CD4-positive, alpha-beta T cell treated with Interleukin-17A for 4 hours (primary cell): ENCODE measurements around the gene PCNX3.
A peak's percentile ranks its signal among the peaks of the same experiment; 100 is the strongest.
"Not testable (repeated sequence)": the region's sequence is repeated elsewhere in the genome, so short reads cannot be mapped to it uniquely, and the experiment has no call there.

ENCODE experiments used
- DNase-seq: peaks from one replicate; pipeline ENCODE4 v3.0.0-alpha.2; 2020; ENCODE audit warnings: mixed read lengths

Gene PCNX3

DNA sequence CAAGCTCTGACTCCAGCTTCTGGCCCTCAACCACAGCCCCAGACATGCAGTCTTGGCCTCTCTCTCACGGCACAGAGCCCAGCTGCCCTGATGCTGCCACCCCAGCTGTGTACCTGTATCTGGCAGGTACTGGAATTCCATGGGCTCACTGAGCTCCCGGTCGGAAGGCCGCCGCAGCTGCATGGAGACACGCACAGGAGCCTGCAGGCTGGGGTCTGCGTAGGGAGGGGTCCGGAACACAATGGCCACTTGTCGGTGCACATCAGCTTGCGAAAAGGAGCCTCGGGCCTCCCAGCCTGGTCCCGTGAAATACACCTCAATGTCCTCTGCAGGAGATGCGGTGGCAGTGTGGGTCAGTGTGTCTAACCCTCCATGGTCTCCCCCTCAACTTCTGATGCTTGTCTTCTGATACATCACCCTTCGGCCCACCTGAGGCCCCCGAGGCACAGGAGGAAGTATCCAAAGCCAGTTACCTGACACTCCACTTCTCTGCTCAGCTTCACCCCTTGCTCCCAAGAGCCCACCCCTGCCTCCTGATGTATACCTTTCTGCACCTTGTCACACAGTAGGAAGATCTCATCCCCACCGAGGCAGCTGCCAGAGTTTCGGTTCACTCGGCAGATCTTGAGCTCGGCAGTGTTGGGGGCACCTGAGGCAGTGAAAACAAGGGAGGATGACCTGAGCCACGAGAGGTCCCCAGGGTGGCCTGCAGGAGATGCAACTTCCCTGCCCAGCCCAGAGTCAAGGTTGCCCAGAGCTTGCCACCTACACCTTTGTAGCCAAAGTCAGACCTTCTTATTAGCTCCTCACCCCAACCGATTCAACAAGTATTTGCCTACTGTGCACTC, 42.8 kb downstream of the PCNX3 start:
- no peak for DNase-seq

DNA sequence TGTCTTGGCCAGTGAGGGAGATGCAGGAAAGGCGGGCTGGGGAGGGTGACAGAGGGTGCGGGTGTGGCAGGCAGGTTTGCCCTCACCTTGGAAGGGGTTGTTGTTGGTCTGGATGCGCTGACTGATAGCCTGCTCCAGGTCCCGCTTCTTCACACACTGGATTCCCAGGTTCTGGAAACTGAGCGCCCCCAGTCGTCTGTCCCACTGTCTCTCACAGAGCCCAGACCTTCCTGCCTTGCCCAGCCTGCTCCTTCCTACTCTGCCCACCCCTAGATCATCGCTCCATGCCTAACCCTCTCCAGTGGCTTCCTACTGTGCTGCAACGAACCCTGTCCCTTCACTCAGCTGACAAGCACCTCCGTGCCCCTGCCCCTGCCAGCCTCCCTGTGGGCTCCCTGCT, 44.5 kb downstream of the PCNX3 start:
- DNase-seq, result no peak

DNA sequence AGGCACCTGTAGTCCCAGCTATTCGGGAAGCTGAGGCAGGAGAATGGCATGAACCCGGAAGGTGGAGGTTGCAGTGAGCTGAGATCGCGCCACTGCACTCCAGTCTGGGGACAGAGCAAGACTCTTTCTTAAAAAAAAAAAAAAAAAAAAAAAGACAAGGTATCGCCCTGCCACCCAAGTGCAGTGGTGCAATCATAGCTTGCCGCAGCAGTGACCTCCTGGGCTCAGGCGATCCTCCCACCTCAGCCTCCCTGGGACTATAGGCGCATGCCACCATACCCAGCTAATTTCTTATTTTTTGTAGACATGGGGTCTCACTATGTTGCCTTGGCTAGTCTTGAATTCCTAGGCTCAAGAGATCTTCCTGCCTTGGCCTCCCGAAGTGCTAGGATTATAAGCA, 45.3 kb downstream of the PCNX3 start:
- not testable (repeated sequence) for DNase-seq

DNA sequence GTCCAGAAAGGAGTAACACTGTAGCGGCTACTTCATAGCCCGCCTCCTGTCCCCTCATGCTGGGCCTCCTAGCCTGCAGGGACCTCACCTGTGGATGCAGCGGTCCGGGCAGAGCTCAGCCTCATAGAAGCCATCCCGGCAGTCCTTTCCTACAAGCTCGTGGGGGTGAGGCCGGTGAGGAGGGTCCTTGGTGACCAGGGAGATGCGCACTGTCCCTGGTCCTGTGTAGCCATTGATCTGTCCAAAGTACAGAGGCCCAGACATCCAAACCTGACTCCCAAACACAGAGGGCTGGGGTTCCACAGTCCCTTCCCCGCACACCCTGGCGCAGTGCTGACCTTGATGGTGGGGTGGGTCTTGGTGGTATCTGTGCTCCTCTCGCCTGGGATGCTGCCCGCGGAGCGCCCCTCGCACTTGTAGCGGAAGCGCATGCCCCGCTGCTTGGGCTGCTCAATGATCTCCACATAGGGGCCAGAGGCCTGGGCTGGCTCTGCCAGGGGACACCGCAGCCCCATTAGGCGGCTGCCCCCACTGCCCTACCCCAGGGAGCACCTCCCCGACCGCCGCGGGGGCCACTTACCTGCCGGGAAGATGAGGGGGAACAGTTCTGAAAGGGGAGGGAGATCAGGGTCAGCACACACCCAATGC, 46.1 kb downstream of the PCNX3 start:
- no peak for DNase-seq

DNA sequence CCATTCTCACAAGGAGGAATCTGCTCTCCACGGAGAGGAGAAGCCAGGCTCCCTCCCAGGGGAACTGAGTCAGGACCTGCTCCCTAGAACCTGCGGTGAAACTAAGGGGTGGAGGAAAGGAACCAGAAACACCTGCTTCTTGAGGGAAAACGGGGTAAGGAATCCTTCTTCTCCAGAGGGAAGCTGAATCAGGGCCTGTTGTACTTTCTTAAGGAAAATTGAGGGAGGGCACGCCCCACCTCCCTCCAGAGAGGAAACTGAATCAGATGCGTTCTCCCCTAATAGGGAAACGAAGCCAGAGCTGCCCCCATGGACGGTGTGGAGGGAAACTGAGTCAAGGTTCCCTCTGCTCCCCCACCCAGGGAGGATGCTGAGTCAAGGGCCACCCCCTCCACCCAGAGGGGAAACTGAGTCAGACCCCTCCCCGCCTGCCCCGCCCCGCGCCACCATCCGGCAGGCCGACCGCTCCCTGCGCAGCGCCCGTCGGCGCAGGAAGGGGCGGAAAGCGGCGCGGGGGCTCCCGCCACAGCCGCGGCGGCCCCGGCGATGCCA, 46.7 kb downstream of the PCNX3 start:
- DNase-seq, result no peak

DNA sequence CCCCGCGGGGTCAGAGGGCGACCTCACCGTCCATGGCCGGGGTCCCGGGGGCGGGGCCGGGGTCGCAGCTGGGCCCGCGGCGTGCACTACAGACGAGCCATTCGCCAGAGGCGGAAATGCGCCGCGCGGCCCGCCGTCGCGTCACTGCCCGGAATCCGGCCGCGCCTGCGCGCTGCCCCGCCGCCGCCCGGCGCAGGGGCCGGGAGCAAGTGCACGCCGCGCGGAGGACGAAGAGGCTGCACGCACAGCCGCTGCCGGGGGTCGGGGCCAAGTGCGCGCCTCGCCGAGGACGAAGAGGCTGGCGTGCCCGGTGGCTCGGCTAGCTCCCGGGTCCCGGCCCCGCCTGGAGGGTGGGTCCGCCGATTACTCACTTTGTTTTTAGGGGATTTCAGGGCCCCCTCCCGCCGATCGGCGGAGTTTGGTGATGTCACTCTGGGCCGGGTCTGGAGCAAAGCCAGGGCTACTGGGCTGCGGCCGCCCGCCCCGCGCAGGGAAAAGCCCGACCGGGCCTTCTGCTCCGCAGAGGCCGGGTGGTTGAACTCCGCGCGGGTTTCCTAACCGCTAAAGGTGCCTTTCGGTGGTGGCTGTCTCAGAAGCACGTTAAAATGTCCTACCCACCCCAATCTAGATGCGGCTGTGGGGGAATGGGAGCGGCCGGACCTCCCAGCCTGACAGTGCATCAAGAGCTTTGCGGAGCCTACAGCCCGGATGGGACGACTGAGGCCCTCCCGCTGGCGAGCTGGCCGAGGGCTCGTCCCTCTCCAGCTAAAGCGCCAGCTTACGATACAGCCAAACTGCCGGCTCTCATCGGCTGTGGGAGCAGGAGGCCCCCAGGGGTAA, 47.4 kb downstream of the PCNX3 start, which contains the start of gene RELA:
RELA (minus strand) TSS at position 118 of the 840 bp plus-strand sequence; CDS start at position 34, 84 bp downstream.
- DNase-seq, result peak; percentile 91

DNA sequence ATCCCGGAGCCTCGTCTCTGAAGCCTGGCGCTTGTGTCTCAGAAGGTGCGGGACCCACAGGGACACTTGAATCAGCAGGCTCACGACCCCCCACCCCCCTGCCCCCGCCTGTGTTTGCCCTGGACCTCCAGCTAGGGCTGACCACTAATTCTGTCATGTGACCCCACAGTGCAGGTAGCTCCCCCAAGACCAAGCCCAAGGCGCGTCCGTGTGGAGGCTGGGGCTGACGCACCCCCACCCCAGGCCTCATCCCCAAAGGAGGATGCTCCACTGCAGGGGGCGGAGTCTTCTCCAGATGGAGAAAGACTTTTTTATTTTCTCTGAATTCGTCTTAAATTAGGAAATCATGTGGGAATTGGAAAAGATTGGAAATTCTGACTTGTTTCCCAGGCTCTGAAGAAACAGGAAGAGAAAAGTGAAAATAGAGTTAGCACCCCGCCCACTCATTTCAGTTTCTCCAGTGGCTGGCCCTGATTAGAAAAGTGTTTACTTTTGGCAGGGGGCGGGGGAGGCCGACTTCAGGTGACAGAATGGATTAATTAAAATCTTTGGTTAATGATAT, 48.1 kb downstream of the PCNX3 start:
- peak; percentile 64 for DNase-seq

DNA sequence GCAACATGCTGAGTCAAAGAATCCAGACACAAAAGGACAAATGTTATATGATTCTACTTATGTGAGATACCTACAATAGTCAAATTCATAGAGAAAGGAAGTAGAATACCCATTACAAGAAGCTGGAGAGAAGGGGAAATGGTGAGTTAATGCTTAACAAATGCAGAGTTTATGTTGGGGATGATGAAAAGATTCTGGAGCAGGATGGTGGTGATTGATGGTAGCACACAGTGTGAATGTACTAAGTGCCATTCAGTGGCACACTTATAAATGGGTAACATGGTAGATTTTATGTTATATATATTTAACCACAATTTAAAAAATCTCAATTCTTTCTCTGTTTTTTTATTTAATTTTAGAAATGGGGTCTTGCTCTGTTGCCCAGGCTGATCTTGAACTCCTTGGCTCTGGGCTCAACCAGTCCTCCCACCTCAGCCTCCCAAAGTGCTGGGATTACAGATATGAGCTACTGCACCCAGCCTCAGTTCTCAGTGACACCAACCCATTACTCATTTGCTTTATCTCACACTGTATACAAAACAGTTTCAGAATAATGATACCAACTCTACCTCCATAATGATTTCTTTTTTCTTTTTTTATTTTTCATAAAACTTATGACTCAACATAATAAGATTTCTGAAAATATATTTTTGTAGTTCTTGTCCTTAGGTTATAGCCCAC, 56.7 kb downstream of the PCNX3 start:
- DNase-seq, result no peak

DNA sequence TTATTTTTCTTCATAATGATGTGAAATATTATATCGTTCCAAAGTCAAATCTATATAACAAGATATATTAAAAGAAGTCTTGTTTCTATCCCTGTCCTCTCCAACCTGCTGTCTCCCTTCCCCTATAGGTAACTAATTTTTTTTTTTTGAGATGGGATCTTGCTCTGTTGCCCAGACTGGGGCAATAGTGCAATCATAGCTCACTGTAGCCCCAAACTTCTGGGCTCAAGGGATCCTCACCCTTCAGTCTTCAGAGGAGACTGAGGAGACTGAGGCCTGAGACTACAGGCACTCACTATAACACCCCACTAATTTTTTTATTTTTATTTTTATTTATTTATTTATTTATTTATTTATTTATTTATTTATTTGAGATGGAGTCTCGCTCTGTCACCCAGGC, 57.4 kb downstream of the PCNX3 start:
- no peak for DNase-seq

DNA sequence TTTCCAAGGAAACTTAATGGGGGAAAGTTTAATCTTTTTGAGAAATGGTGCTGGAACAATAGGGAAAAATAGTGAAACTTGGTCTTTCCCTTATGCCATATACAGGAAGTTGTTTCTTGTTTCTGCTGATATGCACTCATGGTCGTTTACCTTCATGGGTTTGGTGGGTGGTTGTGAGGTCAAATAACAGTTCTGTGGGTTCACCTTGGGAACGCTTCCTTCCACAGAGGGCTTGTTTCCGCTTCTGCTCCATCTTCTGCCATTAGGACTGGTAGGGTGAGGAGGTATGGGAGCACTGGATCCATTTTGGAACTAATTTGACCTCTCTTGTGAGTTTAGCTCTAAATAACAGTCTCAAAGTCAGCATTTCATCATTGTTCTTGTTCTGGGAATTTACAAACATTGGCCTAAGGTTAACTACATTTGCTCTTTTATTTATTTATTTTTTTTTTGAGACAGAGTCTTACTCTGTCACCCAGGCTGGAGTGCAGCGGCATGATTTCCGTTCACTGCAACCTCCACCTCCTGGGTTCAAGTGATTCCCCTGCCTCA, 64.7 kb downstream of the PCNX3 start:
- DNase-seq, result no peak

DNA sequence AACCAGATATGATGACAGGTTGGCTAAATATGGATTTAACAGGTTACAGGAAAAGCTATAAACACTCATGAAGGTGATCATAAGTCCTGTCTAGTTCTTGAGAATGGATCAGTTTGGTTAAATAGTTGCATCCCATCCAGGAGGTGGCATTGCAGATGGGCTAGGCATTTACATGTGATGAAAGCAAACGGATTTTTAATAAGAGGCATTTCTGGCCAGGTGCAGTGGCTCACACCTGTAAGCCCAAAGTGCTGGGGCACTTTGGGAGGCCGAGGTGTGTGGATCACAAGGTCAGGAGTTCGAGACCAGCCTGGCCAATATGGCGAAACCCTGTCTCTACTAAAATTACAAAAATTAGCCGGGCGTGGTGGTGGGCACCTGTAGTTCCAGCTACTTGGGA, 67.9 kb downstream of the PCNX3 start:
- DNase-seq, result not testable (repeated sequence)

DNA sequence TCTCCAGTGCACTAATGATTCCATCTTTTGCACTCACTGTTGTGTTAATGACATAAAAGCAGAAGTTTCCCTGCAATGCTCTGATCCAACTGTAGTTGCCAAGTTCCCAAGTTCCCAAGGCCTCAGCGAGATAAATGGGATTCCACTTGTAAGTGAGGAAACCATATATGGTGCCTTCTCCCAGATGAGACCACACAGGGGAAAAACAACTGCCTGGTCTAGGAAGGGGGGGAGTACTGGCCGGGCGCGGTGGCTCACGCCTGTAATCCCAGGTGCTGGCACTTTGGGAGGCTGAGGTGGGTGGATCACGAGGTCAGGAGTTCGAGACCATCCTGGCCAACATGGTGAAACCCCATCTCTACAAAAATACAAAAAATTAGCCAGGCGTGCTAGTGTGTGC, 70.4 kb downstream of the PCNX3 start:
- no peak for DNase-seq
